GM18951 (cell line): ENCODE data around the gene HELZ.
"Not testable (repeated sequence)": the region's sequence is repeated elsewhere in the genome, so short reads cannot be mapped to it uniquely, and the experiment has no call there.

ENCODE experiments used
- POLR2A ChIP-seq: IDR thresholded peaks from 4 replicates; pipeline ENCODE4 v1.6.1; 2011; ENCODE audit warnings: mild to moderate bottlenecking; ENCODE audit not compliant: insufficient read length, insufficient read depth; ENCODE audit errors: extremely low read depth
- in situ Hi-C: fragments of 300-500 bp; cut with MboI; formaldehyde crosslinking; loops from one replicate; pipeline ENCODE4 v1.12.0; 2022; ENCODE audit warnings: low sequenced_read_pairs, mixed read lengths, inconsistent platforms; ENCODE audit not compliant: unreplicated experiment

HELZ gene

GRCh38 chr17:67256075-67256732, 11.2 kb upstream of the HELZ start:
- TF ChIP-seq POLR2A, result no peak
- in situ Hi-C loops, result no loop called here

GRCh38 chr17:67253384-67253783, 8.4 kb upstream of the HELZ start:
- TF ChIP-seq POLR2A, result no peak
- in situ Hi-C loops, result no loop called here

GRCh38 chr17:67251586-67251985, 6.6 kb upstream of the HELZ start:
- in situ Hi-C loops, result not testable (repeated sequence)

GRCh38 chr17:67248291-67248690, 3.3 kb upstream of the HELZ start:
- TF ChIP-seq POLR2A, result no peak
- in situ Hi-C loops, result no loop called here

- TF ChIP-seq POLR2A, result no peak
Measured at GRCh38 chr17:67247416-67247900, 2.5 kb upstream of the HELZ start.

GRCh38 chr17:67246653-67247415, 1.8 kb upstream of the HELZ start:
- in situ Hi-C loops, result no loop called here
- no peak for TF ChIP-seq POLR2A

More at GRCh38 chr17:67247416-67247900, 2.5 kb upstream of the HELZ start:
- in situ Hi-C loops, result no loop called here

GRCh38 chr17:67246403-67246652, 1.3 kb upstream of the HELZ start:
- no peak for TF ChIP-seq POLR2A

GRCh38 chr17:67245694-67246402, 852 bp upstream of the HELZ start:
- no peak for TF ChIP-seq POLR2A
- in situ Hi-C loops, result no loop called here

More at GRCh38 chr17:67246403-67246652, 1.3 kb upstream of the HELZ start:
- in situ Hi-C loops, result no loop called here

- in situ Hi-C loops, result no loop called here
- TF ChIP-seq POLR2A, result no peak
Measured at GRCh38 chr17:67244431-67245072, 444 bp downstream of the HELZ start.

GRCh38 chr17:67243284-67243683, 1.7 kb downstream of the HELZ start:
- no peak for TF ChIP-seq POLR2A
- in situ Hi-C loops, result no loop called here

GRCh38 chr17:67241719-67242341, 3.2 kb downstream of the HELZ start:
- no peak for TF ChIP-seq POLR2A
- in situ Hi-C loops, result no loop called here

GRCh38 chr17:67239597-67239996, 5.4 kb downstream of the HELZ start:
- TF ChIP-seq POLR2A, result no peak
- in situ Hi-C loops, result no loop called here

- no peak for TF ChIP-seq POLR2A
- in situ Hi-C loops, result no loop called here
Measured at GRCh38 chr17:67238991-67239390, 6.0 kb downstream of the HELZ start.
